K562 (cell line): ENCODE measurements around the gene SELENOF. TPM values are rescaled to one million over a fixed set of nuclear protein-coding genes. Genes with fewer than 3 reads are reported as not detected.
A peak's percentile ranks its signal among the peaks of the same experiment; 100 is the strongest.

Experiments
- ATAC-seq: fragments of 200-7000 bp; cut with Tn5 transposase; 3 replicates; pipeline ENCODE4 v1.9.1; 2020; ENCODE audit warnings: moderate library complexity
- BruUV-seq: library from RNA; stranded (reverse); fragments of 400-500 nt; replicated peaks from 2 replicates; lab custom pipeline; 2021; lab: Mats Ljungman, UMichigan
- CTCF ChIA-PET: fragments of 300-600 bp; formaldehyde crosslinking; extraction: SDS; loops from one replicate; lab custom pipeline; 2021; ENCODE audit warnings: low intra/inter-chr PET ratio; lab: Yijun Ruan, JAX
- POLR2A ChIA-PET: fragments of 300-600, 350-650 bp; sonication (Branson Sonifier 250); formaldehyde crosslinking; extraction: SDS; loops from one replicate; lab custom pipeline; 2021; ENCODE audit warnings: antibody characterized with exemption, inconsistent platforms; lab: Yijun Ruan, JAX
- DNase-seq, 4 experiments: peaks; one replicate each; pipeline versions ENCODE4 v3.0.0 to v3.0.0-alpha.2; 2011 to 2018; ENCODE audit warnings: low spot score in 3 of 4, mixed read lengths in 3 of 4; ENCODE audit errors: extremely low read depth in 1 of 4
- FAIRE-seq: peaks from 2 replicates; lab custom pipeline; 2011; peaks lifted over from hg19 to GRCh38; lab: Jason Lieb, UNC
- H2AFZ ChIP-seq: 2 replicates; pipeline ENCODE4 v1.6.0; 2011; ENCODE audit warnings: low read depth, low read length, control low read depth, inconsistent platforms
- H3K27ac ChIP-seq: fragments of 200-600 bp; 3 replicates; pipeline ENCODE4 v1.8.0; 2011; ENCODE audit warnings: low read depth, mild to moderate bottlenecking, control low read depth, inconsistent platforms, low read length, moderate library complexity, mixed read lengths; ENCODE audit errors: extremely low read depth
- H3K27me3 ChIP-seq, 2 experiments: fragments of 300-600 bp in 1 of 2; 2 replicates in 1 of 2; 3 replicates in 1 of 2; pipeline versions ENCODE4 v1.6.0 to v1.8.0; 2011; ENCODE audit warnings: inconsistent platforms in 2 of 2, low read length in 2 of 2, mild to moderate bottlenecking in 1 of 2, mixed read lengths in 1 of 2, moderate library complexity in 1 of 2; ENCODE audit not compliant: control insufficient read depth in 2 of 2, insufficient read depth in 2 of 2
- H3K36me3 ChIP-seq: fragments of 300-600 bp; 3 replicates; pipeline ENCODE4 v1.8.0; 2011; ENCODE audit warnings: mild to moderate bottlenecking, low read length, inconsistent platforms; ENCODE audit not compliant: control insufficient read depth, insufficient read depth
- H3K4me1 ChIP-seq, 2 experiments: fragments of 200-600 bp in 1 of 2; replicated peaks in 1 of 2; 2 replicates in 1 of 2; 3 replicates in 1 of 2; pipeline versions ENCODE4 v1.5.1 to v1.8.0; 2011; ENCODE audit warnings: inconsistent platforms in 2 of 2, low read length in 2 of 2, mild to moderate bottlenecking in 1 of 2, mixed read lengths in 1 of 2, moderate library complexity in 1 of 2; ENCODE audit not compliant: control insufficient read depth in 2 of 2, insufficient read depth in 2 of 2
- H3K4me2 ChIP-seq: 2 replicates; pipeline ENCODE4 v1.6.1; 2011; ENCODE audit warnings: low read length, control low read depth, inconsistent platforms, mixed read lengths; ENCODE audit not compliant: insufficient read depth
- H3K4me3 ChIP-seq: fragments of 200-600 bp; sonication (generic), shearing (Covaris generic); 2 replicates; pipeline ENCODE4 v1.5.1; 2016; ENCODE audit warnings: control low read depth, inconsistent platforms
- H3K79me2 ChIP-seq: fragments of 200-600 bp; 3 replicates; pipeline ENCODE4 v1.8.0; 2011; ENCODE audit warnings: low read length, inconsistent platforms; ENCODE audit not compliant: control insufficient read depth, insufficient read depth
- H3K9ac ChIP-seq, 2 experiments: 2 replicates each; pipeline versions ENCODE4 v1.6.0 to v1.6.1; 2011; ENCODE audit warnings: low read depth in 2 of 2, low read length in 2 of 2, control low read depth in 1 of 2, inconsistent platforms in 1 of 2, mild to moderate bottlenecking in 1 of 2, mixed read lengths in 1 of 2; ENCODE audit not compliant: insufficient read depth in 1 of 2
- H3K9me1 ChIP-seq: one replicate; pipeline ENCODE4 v1.6.0; 2011; ENCODE audit warnings: inconsistent platforms, mild to moderate bottlenecking, low read length, moderate library complexity; ENCODE audit not compliant: control insufficient read depth, insufficient read depth
- H3K9me3 ChIP-seq: replicated peaks from 2 replicates; pipeline ENCODE4 v1.5.1; 2011; ENCODE audit warnings: low read depth, low read length, inconsistent platforms; ENCODE audit not compliant: control insufficient read depth, insufficient read depth
- H4K20me1 ChIP-seq: replicated peaks from 2 replicates; pipeline ENCODE4 v1.6.1; 2011; ENCODE audit warnings: low read length, inconsistent platforms, mixed read lengths; ENCODE audit not compliant: control insufficient read depth, insufficient read depth
- ARID1B ChIP-seq: fragments of 450-650 bp; IDR thresholded peaks from 2 replicates; pipeline ENCODE4 v1.6.1; 2016; ENCODE audit warnings: antibody characterized with exemption, mild to moderate bottlenecking, inconsistent platforms
- CBFA2T3 ChIP-seq: fragments of 450-650 bp; IDR thresholded peaks from 2 replicates; pipeline ENCODE4 v1.6.1; 2017
- EGR1 ChIP-seq: fragments of 450-650 bp; conservative IDR thresholded peaks from 2 replicates; pipeline ENCODE4 v1.6.1; 2017; ENCODE audit warnings: mild to moderate bottlenecking
- FOXA3 ChIP-seq, 2 experiments: fragments of 450-650 bp in 1 of 2; sonication (generic) in 1 of 2; formaldehyde crosslinking; IDR thresholded peaks in 1 of 2; conservative IDR thresholded peaks in 1 of 2; 2 replicates each; pipeline versions ENCODE4 v1.4.0 to v1.8.0; 2020 to 2022; ENCODE audit warnings: mild to moderate bottlenecking in 2 of 2, missing genetic modification reagents in 1 of 2
- HDAC2 ChIP-seq: fragments of 450-650 bp; IDR thresholded peaks from 2 replicates; pipeline ENCODE4 v1.6.1; 2016; ENCODE audit warnings: mild to moderate bottlenecking
- HMGN3 ChIP-seq: IDR thresholded peaks from 2 replicates; pipeline ENCODE4 v1.6.1; 2011; ENCODE audit warnings: borderline replicate concordance, low read depth, mild to moderate bottlenecking, mixed read lengths, low read length; ENCODE audit not compliant: insufficient read length; ENCODE audit errors: extremely low read depth
- MNT ChIP-seq, 2 experiments: fragments of 450-650 bp; conservative IDR thresholded peaks; 2 replicates each; pipeline ENCODE4 v1.6.1; 2017; ENCODE audit warnings: mild to moderate bottlenecking in 2 of 2, moderate library complexity in 2 of 2
- NCOA6 ChIP-seq: fragments of 450-650 bp; IDR thresholded peaks from 2 replicates; pipeline ENCODE4 v1.6.1; 2017; ENCODE audit warnings: mild to moderate bottlenecking
- POLR2H ChIP-seq: IDR thresholded peaks from 2 replicates; pipeline ENCODE4 v1.6.1; 2016; ENCODE audit warnings: missing genetic modification characterization, low read depth, mild to moderate bottlenecking, control low read depth, missing compliant biosample characterization, moderate library complexity
- RAD21 ChIP-seq, 2 experiments: fragments of 250-450 bp in 1 of 2; fragments of 450-650 bp in 1 of 2; sonication (Bioruptor Pico) in 1 of 2; formaldehyde crosslinking in 1 of 2; IDR thresholded peaks in 1 of 2; conservative IDR thresholded peaks in 1 of 2; 2 replicates each; pipeline versions ENCODE4 v1.4.0 to v1.8.0; 2020 to 2022; ENCODE audit warnings: mild to moderate bottlenecking in 2 of 2, moderate library complexity in 1 of 2
- SP1 ChIP-seq: sonication (generic); formaldehyde crosslinking; IDR thresholded peaks from 2 replicates; pipeline ENCODE4 v1.8.1; 2022; ENCODE audit warnings: mild to moderate bottlenecking, missing genetic modification reagents
- TCF3 ChIP-seq: sonication (generic); formaldehyde crosslinking; IDR thresholded peaks from 2 replicates; pipeline ENCODE4 v1.4.0; 2020; ENCODE audit warnings: mild to moderate bottlenecking, missing genetic modification reagents
- ZEB2 ChIP-seq: fragments of 450-650 bp; IDR thresholded peaks from 2 replicates; pipeline ENCODE4 v1.6.1; 2016
- ZNF274 ChIP-seq: IDR thresholded peaks from 2 replicates; pipeline ENCODE4 v1.6.1; 2011; ENCODE audit warnings: low read depth, mild to moderate bottlenecking, low read length, moderate library complexity, borderline replicate concordance
- ZNF639 ChIP-seq, 2 experiments: fragments of 200-800 bp in 1 of 2; sonication (Bioruptor generic) in 1 of 2; sonication (generic) in 1 of 2; formaldehyde crosslinking in 1 of 2; IDR thresholded peaks in 1 of 2; conservative IDR thresholded peaks in 1 of 2; 2 replicates each; pipeline versions ENCODE4 v1.5.0 to v1.6.1; 2016 to 2020; ENCODE audit warnings: missing compliant biosample characterization in 1 of 2, missing genetic modification characterization in 1 of 2, missing genetic modification reagents in 1 of 2
- ZNF77 ChIP-seq: fragments of 250-450 bp; sonication (Bioruptor Pico); IDR thresholded peaks from 2 replicates; pipeline ENCODE4 v1.5.0; 2020
- WGBS: fragments of 100-300 bp; shearing (Covaris generic); methylation state at CpG from one replicate; pipeline ENCODE4 v1.1.6; 2016; ENCODE audit warnings: low coverage, mixed read lengths; ENCODE audit not compliant: insufficient coverage; ENCODE audit errors: missing lambda C conversion rate; 5-methylcytosine and 5-hydroxymethylcytosine counted together
- in situ Hi-C: fragments of 300-500 bp; cut with MboI; formaldehyde crosslinking; loops from 4 replicates; pipeline ENCODE4 v1.15.0; 2018; ENCODE audit warnings: inconsistent platforms, mixed read lengths
- intact Hi-C: fragments of 100-400 bp; cut with micrococcal nuclease; formaldehyde crosslinking; loops from 2 replicates; pipeline ENCODE4 v1.14.2; 2022
- polyA plus RNA-seq, 8 experiments: library from polyadenylated mRNA; depleted of rRNA in 4 of 8; stranded (reverse) in 5 of 8; unstranded in 3 of 8; fragments of >200 nt; fragmentation: Nextera tagmentation in 2 of 8; fragmentation: Illumina TruSeq in 1 of 8; extraction: Ambion mirVana in 2 of 8; extraction: Trizol in 1 of 8; gene quantifications; 2 replicates each; pipeline versions ENCODE4 v1.2.1 to v1.2.3, GENCODE V29; 2011 to 2014; ENCODE audit warnings: inconsistent platforms in 1 of 8, missing spikeins in 1 of 8
- total RNA-seq, 7 experiments: library from RNA; depleted of rRNA in 6 of 7; stranded (reverse); fragments of >200 nt in 6 of 7; fragmentation: Illumina TruSeq in 2 of 7; extraction: Trizol in 2 of 7; gene quantifications; 2 replicates each; pipeline versions ENCODE4 v1.2.1 to v1.2.3, GENCODE V29; 2011 to 2021; ENCODE audit warnings: low replicate concordance in 1 of 7
- TF ChIP-seq, protein P1 (sequence below), 2 experiments: fragments of 250-450 bp in 1 of 2; fragments of 450-650 bp in 1 of 2; sonication (Bioruptor Pico) in 1 of 2; IDR thresholded peaks; 2 replicates each; pipeline versions ENCODE4 v1.6.1 to v1.8.0; 2016 to 2021; ENCODE audit warnings: mild to moderate bottlenecking in 2 of 2, moderate library complexity in 2 of 2, missing compliant biosample characterization in 1 of 2, missing genetic modification characterization in 1 of 2

The SELENOF gene
- total and polyA plus RNA-seq, 9 of the 15 experiments (the other 6 are each of a cell fraction or from before 2014, with no cell fraction given): 115 to 394 (median 215) TPM

DNA sequence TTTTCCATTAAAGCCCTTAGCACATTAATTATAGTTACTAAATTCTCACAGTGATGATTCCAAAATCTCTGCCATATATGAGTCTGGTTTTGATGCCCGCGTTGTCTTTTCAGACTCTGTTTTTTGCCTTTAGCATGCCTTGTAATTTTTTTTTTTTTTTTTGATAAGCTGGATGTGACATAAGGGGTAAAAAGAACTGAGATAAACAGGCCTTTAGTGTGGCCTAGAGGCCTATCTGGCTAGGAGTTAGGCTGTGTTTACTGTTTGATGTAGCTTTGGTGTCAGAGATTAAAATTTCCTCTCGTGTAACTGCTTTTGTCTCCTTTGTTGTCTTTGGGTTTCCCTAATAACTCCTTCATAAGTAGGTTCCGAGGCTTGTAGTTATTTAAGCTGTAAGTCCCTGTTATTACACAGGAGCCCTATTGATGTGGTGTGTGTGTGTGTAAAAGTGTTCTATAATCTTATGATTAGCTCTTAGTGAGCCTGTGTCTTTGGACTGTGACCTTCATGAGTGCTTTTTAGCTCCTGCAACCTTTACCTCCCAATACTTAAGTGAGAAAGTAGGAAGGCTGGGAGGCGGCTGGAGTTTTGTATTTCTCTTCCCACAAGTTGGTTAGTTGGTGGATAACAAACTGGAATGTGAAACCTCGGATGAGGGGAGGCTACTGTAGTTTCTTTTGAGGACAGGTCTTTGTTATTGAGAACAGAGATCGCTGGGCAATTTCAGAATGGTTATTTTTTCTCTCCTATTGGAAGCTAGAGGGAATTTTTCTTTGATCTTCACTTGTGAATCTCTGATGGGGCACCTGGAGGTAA is 19.8 kb upstream of the SELENOF start (continued):
- TF ChIP-seq SP1 (CRISPR knock-in tag) (no peak), EGR1 (no peak), TCF3 (CRISPR knock-in tag) (peak; percentile 40; the same call in 1 of the 2 replicates), HMGN3 (no peak), ARID1B (peak; percentile 60), NCOA6 (no peak), CBFA2T3 (peak; percentile 72), FOXA3 (CRISPR knock-in tag; conservative IDR thresholded peaks at IDR 0.05 in 1 of 2, IDR thresholded peaks at IDR 0.05 in 1 of 2) (peak in 1 of 2 experiments; percentile 23; a peak in 1 of 4 replicates), ZNF77 (CRISPR knock-in tag) (no peak), ZEB2 (no peak)

DNA sequence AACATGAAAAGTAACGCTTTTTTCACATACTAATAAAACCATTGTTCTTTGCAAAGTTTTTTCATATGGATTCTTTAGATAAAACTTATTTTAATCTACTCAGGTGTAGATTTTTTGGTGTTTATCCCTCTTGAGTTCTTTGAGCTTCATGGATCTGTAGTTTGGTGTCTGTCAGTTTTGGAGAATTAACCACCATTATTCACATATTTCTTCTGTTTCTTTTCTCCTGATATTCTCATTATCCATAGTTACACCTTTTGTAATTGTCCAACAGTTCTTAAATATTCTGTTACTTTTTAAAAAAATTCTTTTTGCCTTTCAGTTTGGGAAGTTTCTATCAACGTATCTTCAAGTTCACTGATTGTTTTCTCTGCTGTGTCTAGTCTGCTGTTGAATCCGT is 19.1 kb upstream of the SELENOF start:
- peaks cover 2 to 8% of the 10 kb centered on the region in 2 experiments; a peak in 3 of 5 replicates for H3K4me1 ChIP-seq
- intact Hi-C loops (no loop called here), in situ Hi-C loops (no loop called here)
- H3K4me2 ChIP-seq: no peak overlapping the region
- BruUV-seq: no TSS peak
- peak overlapping the region; percentile 76; the same call in 1 of the 3 replicates for H3K27ac ChIP-seq
- H3K27me3 ChIP-seq: no peaks in the 10 kb centered on the region
- H3K9me3 ChIP-seq: no peaks in the 10 kb centered on the region
- H3K79me2 ChIP-seq: peaks cover 98% of the 10 kb centered on the region
- FAIRE-seq (no peak), ATAC-seq (peak; percentile 5; the same call in 2 of the 3 replicates), DNase-seq (no peak)
- 54% methylated on average over 3 of the region's 3 CpGs for WGBS
- H3K36me3 ChIP-seq: no peaks in the 10 kb centered on the region
- CTCF ChIA-PET: no interaction called here
- H3K4me3 ChIP-seq: no peak overlapping the region
- no peaks in the 10 kb centered on the region for H4K20me1 ChIP-seq
- H2AFZ ChIP-seq: no peak overlapping the region
- peak overlapping the region in 1 of 2 experiments; percentile 42; a peak in 2 of 4 replicates for H3K9ac ChIP-seq
- no peaks in the 10 kb centered on the region for H3K9me1 ChIP-seq
- POLR2A ChIA-PET: interaction anchor here (0.8 to 4.3 kb wide), 6 partner anchors 9 to 228 kb away, joined by 3 to 36 read pairs (median 5); partner anchors contain the start of genes HS2ST1, SELENOF and SH3GLB1
- TF ChIP-seq MNT (conservative IDR thresholded peaks at IDR 0.05): no peak
- TF ChIP-seq RAD21 (CRISPR knock-in tag; conservative IDR thresholded peaks at IDR 0.05 in 1 of 2, IDR thresholded peaks at IDR 0.05 in 1 of 2): no peak
- TF ChIP-seq ZNF274: no peak
- TF ChIP-seq HDAC2: no peak
- TF ChIP-seq ZNF639 (CRISPR knock-in tag; conservative IDR thresholded peaks at IDR 0.05 in 1 of 2, IDR thresholded peaks at IDR 0.05 in 1 of 2): no peak
- no peak for TF ChIP-seq POLR2H (tag)
- TF ChIP-seq, protein P1, sequence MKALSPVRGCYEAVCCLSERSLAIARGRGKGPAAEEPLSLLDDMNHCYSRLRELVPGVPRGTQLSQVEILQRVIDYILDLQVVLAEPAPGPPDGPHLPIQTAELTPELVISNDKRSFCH (CRISPR knock-in tag; IDR thresholded peaks at IDR 0.05): no peak
- TF ChIP-seq, protein P1 (tag; IDR thresholded peaks at IDR 0.05): no peak
